Brain microvascular endothelial cell (primary cell): ENCODE results near the gene VWA1.
"Not testable (repeated sequence)": the region's sequence is repeated elsewhere in the genome, so short reads cannot be mapped to it uniquely, and the experiment has no call there.

Experiments used
- DNase-seq: peaks from one replicate; pipeline ENCODE4 v3.0.0-alpha.2; 2020
- H3K27ac ChIP-seq: fragments of 250-450 bp; sonication (Bioruptor Pico); 2 replicates; pipeline ENCODE4 v1.5.1; 2020; ENCODE audit warnings: mild to moderate bottlenecking, moderate library complexity
- H3K27me3 ChIP-seq: fragments of 250-450 bp; sonication (Bioruptor Pico); replicated peaks from 2 replicates; pipeline ENCODE4 v1.5.1; 2020; ENCODE audit warnings: mild to moderate bottlenecking
- H3K36me3 ChIP-seq: fragments of 250-450 bp; sonication (Bioruptor Pico); replicated peaks from 2 replicates; pipeline ENCODE4 v1.5.1; 2020; ENCODE audit warnings: mild to moderate bottlenecking
- H3K4me3 ChIP-seq: 2 replicates; pipeline ENCODE4 v1.5.1; 2011; ENCODE audit warnings: low read depth, mild to moderate bottlenecking, control low read depth, low read length, moderate library complexity
- in situ Hi-C: cut with HindIII; loops from 2 replicates; pipeline ENCODE4 v1.10.0; 2017; ENCODE audit warnings: low sequenced_read_pairs, low pct_ligation_motif_present
- TF ChIP-seq, protein P1 (sequence below): IDR thresholded peaks from 2 replicates; pipeline ENCODE4 v1.5.1; 2011; ENCODE audit warnings: low read depth, mild to moderate bottlenecking, moderate library complexity, low read length, control low read depth, inconsistent platforms; ENCODE audit errors: missing control alignments

VWA1 gene

DNA sequence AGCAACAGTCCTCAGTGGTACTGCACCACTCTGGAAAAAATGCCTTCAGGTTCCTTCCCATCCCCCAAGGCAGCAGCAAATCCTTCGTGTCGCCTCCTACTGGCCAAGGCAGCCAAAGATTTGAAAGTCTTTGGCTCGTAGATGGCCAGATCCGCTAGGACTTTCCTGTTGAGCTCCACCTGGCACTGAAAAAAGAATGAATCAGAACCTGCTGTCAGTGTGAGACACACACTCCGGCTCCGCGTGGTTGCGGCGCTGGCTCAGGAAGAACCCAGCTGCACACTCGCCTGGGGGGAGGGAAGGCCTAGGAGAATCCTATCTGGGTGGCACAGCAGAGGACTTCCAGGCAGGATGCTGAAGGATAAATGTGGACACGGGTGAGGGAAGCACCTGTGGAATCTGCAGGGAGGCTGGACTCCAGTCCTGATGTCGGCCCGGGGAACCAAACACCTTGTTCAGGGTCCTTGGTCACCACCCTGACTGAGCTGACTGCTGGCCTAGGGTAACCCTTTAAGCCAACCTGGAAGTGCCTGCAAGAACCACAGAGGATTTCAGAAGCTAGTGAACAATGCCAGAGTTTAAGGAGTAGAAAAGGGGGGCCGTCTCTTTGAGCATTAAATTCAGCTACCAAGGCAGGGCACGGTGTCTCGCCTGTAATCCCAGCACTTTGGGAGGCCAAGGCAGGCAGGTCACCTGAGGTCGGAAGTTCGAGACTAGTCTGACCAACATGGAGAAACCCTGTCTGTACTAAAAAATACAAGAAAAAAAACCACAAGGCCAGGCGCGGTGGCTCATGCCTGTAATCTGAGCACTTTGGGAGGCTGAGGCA is 33.2 kb upstream of the VWA1 start:
- no peak overlapping the region for H3K27ac ChIP-seq
- H3K27me3 ChIP-seq: no peaks in the 10 kb centered on the region
- H3K4me3 ChIP-seq: no peak overlapping the region
- TF ChIP-seq, protein P1, sequence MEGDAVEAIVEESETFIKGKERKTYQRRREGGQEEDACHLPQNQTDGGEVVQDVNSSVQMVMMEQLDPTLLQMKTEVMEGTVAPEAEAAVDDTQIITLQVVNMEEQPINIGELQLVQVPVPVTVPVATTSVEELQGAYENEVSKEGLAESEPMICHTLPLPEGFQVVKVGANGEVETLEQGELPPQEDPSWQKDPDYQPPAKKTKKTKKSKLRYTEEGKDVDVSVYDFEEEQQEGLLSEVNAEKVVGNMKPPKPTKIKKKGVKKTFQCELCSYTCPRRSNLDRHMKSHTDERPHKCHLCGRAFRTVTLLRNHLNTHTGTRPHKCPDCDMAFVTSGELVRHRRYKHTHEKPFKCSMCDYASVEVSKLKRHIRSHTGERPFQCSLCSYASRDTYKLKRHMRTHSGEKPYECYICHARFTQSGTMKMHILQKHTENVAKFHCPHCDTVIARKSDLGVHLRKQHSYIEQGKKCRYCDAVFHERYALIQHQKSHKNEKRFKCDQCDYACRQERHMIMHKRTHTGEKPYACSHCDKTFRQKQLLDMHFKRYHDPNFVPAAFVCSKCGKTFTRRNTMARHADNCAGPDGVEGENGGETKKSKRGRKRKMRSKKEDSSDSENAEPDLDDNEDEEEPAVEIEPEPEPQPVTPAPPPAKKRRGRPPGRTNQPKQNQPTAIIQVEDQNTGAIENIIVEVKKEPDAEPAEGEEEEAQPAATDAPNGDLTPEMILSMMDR: peak; percentile 84
- peak; percentile 46 for DNase-seq
- peaks cover 38% of the 10 kb centered on the region for H3K36me3 ChIP-seq
- in situ Hi-C loops: no loop called here

DNA sequence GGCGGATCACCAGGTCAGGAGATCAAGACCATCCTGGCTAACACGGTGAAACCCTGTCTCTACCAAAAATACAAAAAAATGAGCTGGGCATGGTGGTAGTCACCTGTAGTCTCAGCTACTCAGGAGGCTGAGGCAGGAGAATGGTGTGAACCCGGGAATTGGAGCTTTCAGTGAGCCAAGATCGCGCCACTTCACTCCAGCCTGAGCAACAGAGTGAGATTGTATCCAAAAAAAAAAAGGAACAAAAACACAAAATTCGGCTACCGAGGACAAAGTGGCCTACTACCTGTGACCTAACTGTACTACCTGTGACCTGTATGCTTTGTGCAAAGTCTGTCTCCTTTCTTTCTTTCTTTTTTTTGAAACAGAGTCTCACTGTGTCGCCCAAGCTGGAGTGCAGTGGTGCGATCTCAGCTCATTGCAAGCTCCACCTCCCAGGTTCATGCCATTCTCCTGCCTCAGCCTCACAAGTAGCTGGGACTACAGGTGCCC is 32.5 kb upstream of the VWA1 start:
- H3K4me3 ChIP-seq, in situ Hi-C loops, H3K27me3 ChIP-seq, H3K27ac ChIP-seq, DNase-seq: not testable (repeated sequence)
- peaks cover 33% of the 10 kb centered on the region for H3K36me3 ChIP-seq

DNA sequence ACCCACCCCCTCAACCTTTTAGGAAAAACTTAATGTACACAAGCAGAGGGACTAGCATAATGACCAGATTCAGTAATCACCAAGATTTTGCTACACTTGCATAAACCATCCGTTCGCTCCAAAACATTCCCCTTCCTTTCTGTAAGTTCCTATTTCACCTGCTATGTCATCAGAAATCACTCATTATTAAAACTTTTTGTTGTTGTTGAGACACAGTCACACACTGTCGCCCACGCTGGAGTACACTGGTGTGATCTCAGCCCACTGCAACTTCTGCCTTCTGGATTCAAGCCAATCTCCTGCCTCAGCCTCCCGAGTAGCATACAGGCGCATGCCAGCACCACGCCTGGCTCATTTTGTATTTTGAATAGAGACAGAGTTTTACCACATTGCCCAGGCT is 31.8 kb upstream of the VWA1 start:
- DNase-seq: no peak
- TF ChIP-seq, protein P1: no peak
- Histone ChIP-seq H3K4me3 (no peak overlapping the region), H3K27me3 (no peaks in the 10 kb centered on the region), H3K36me3 (peaks cover 33% of the 10 kb centered on the region), H3K27ac (no peak overlapping the region)
- in situ Hi-C loops: no loop called here

DNA sequence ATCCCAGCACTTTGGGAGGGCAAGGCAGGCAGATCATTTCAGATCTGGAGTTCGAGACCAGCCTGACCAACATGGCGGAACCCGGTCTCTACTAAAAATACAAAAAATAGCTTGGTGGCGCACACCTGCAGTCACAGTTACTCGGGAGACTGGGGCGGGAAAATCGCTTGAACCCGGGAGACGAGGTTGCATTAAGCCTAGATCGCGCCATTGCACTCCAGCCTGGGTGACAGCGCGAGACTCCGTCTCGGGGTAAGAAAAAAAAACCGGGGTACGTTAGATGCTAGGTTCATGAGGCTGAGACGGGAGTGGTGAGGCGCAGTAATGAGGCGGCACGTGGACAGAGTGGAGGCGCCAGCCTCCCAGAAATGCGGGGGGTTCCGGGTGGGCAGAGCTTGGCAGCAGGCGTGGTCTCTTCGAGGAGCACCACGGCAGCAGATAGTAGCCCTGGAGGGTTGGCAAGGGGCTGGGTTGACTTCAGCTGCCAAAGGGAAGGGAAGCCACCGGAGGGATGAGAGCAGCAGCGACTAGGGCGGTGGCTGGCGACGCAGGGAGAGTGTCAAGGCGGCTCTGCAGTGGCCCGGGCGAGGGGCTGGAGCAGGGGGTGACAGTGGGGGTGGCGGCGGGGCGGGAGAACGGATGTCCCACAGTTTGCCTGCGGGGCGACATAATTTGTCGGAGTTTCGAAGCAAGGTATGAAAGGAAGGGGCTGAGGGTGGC is 29.2 kb upstream of the VWA1 start:
- Histone ChIP-seq H3K27ac (peak overlapping the region; percentile 74), H3K4me3 (peak overlapping the region; percentile 83), H3K27me3 (no peaks in the 10 kb centered on the region), H3K36me3 (peaks cover 28% of the 10 kb centered on the region)
- DNase-seq: no peak
- in situ Hi-C loops: no loop called here
- TF ChIP-seq, protein P1: no peak

GRCh38 chr1:1406821-1407635 is 28.5 kb upstream of the VWA1 start, which contains the start of gene MRPL20:
TSS of gene MRPL20 (minus strand) at chr1:1407293. CDS start at chr1:1407217, 76 bp downstream.
- in situ Hi-C loops: no loop called here
- H3K4me3 ChIP-seq: peak within 1 kb of the TSS; percentile 83
- TF ChIP-seq, protein P1: no peak
- H3K27ac ChIP-seq: peak within 1 kb of the TSS; percentile 74
- H3K27me3 ChIP-seq: no peaks in the 10 kb centered on the region
- DNase-seq: peak; percentile 87
- peaks cover 24% of the 10 kb centered on the region for H3K36me3 ChIP-seq
